ENCODE data around the gene ATF7.
"Not testable (repeated sequence)": the region's sequence is repeated elsewhere in the genome, so short reads cannot be mapped to it uniquely, and the experiment has no call there.

ATF7 gene

DNA sequence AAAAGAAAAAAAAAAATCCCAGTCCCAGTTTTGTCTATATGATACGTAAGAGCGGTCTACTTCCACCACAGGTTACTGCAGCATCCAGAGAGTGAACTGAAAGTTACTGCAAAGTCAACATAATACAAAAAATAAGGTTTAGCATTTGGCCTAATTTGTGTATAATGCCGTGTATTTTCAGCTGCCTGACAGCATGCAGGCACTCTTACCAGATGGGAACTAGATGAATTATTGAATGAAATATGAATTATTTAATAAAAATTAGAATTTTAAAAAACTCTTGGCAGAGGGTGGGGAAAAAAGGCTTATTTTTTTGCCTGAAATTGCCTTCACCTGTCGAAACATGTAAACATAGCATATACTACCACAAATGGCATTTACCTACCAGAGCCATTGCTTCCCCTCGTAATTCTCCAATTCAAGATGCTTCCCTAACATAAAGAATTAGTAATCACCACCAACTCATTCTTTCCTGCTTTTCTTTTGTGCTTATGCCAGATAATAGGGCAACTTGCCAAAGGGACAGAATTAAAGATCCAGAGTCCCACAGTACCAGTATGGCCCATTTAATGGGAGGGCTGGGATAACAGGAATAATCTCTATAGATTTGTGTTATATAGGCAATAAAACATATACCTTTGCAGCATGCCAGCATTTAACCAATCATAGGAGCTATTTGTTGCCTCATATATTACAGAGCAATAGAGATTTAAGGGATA lies 31.1 kb downstream of the ATF7 start:
- DNase-seq (ENCODE audit: low spot score), result no peak

DNA sequence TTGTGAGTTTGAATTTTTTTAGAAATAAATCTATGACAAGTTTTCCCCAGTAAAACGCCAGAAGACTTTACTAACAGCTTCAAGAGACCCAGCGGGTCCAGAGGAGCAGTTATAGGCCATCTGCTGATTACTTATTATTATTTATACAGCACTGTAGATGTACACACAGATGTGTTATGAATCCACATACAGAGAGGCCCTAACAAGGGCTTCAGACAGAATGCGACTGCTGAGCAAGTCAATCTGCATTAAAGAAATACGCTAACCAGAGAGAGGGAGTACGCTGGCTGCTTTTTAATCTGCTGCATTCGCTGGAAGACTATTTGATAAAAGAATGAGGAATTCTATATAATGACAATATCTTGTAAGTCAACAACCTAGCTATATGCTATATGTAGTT lies 32.5 kb downstream of the ATF7 start:
- DNase-seq (ENCODE audit: low spot score), result no peak

DNA sequence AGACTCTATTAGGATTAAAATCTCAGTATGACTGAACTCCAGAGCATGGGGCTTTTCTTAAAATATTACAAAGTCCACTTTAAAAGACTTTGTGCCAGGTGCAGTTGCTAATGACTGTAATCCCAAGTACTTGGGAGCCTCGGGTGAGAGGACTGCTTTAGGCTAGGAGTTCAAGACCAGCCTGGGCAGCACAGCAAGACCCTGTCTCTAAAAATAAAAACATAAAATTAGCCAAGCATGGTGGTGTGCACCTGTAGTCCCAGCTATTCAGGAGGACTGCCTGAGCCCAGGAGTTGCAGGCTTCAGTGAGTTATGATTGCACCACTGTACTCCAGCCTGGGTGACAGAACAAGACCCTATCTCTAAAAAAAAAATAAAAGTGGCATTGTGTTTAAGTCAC lies 33.2 kb downstream of the ATF7 start:
- no peak for DNase-seq (ENCODE audit: low spot score)

DNA sequence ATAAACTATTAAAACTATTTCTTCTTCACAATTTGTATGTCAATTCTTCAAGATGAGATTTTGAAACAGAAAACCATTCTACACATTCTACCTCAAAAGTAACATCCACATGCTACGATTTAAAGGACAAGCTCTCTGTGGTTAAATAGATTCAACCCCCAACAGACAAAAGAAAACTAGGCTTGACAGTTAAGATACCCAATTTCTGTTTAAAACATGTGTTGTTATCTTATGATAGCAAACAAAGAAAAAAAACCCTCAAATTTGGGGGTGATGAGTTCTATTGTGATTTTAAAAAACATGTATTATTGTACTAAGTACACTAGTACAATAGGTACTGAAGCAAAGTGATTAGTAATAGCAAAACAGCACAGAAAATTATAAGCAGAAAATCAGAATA lies 33.8 kb downstream of the ATF7 start:
- DNase-seq (ENCODE audit: low spot score), result no peak

DNA sequence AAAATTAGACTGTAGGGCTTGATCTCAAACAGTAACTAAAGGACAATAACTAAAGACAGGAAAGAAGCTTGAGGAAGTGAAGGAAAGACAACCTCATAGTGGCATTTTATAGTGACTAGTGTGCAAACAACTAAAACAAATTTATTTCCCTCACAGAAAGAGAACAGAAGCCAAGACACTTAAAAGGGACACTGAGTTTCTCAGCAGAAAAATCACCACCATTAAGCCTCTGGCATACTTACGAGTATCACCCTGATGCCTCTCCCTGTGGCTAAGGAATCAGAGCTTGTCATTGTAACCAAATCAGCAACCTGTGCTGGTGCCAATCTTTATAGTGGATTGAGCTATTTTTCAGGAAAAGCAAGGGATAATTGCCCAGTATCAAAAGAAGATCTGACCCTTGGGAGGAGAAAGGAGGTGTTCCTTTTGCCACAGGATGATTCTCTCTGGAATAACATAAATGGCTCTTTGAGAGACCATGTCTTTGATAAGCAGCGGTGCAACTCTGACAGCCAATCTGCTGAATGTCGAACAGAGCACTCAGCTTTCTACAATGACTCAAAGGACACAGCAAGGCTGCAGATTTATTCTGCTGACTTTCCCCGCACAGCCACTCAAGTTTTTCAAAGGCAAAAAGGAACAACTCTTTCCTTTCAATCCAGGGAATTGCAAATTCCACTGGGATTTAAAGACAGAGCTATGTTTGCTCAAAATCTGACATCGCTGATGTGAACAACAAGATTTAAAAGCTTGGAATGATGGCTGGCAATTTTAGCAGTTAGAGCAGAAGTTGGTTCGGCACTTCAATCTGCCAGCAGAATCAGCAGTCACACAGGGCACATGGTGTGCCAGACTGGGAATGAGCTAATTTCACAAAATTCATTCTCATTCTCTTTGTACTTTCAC lies 34.6 kb downstream of the ATF7 start:
- peak; percentile 38 for DNase-seq (ENCODE audit: low spot score)

DNA sequence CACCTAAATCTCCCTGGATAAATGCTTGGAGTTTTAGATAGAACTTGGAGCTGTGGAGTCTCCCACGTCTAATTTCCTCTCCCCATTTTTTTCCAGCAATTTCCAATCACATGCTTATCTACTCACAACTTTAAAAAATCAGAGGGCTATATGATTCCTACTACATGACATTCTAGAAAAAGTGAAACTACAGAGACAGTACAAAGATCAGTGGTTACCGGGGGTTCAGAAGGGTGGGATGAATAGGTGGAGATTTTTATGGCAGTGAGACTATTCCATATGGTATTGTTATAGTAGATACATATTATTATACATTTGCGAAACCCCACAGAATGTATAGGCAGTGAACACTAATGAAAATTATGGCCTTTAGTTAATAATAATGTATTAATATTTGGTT lies 35.5 kb downstream of the ATF7 start:
- no peak for DNase-seq (ENCODE audit: low spot score)

DNA sequence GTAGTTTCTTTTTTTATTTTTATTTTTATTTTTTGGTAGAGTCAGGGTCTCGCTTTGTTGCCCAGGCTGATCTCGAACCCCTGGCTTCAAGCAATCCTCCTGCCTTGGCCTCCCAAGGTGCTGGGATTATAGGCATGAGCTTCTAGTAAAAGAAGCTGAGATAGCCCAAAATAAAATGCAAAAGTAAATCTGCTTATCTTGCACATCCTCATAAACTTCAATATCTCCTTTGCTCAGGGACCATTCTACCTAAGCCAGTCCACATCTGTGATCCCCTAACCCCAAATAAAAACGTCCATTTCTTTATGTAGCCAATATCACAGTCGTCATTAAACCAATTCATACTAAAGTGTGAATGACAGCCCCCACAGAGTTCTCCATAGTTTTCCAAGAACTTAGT lies 36.3 kb downstream of the ATF7 start:
- DNase-seq (ENCODE audit: low spot score), result no peak

DNA sequence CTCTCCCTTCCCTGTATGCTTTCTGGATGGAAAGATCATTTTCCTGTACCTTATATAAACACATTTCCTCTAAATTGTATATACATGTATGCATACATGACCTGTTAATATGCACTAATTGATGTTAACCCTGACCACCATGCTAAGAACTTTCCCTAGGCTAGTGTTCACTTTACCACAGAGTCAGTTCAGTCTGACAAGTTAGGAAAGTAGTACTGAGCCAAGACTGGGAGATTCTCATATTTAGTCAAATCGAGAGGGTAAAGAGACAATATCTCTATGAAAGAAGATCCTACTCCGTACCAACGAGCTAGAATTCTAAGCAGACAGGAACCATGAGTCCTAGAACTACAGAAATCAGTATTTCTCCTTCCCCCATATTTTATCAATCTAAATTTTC lies 36.8 kb downstream of the ATF7 start:
- no peak for DNase-seq (ENCODE audit: low spot score)

DNA sequence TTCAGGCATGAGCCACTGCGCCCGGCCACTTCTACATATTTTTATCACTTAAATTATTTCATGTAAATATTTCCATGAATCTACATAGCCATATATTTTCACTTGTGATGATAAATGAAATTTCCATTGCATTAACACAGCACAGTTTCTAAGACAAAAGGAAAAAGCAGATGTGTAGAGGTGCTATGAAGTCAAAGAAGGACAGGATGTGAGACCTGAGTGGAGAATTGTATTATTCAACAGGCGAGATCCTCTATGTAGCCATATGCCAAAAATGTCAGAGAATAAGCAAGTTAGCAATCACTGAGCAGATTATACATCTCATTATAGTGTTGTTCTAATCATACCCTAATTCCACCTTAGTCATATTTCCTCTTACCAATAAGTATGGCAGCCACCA lies 38.1 kb downstream of the ATF7 start:
- DNase-seq (ENCODE audit: low spot score), result peak; percentile 40

DNA sequence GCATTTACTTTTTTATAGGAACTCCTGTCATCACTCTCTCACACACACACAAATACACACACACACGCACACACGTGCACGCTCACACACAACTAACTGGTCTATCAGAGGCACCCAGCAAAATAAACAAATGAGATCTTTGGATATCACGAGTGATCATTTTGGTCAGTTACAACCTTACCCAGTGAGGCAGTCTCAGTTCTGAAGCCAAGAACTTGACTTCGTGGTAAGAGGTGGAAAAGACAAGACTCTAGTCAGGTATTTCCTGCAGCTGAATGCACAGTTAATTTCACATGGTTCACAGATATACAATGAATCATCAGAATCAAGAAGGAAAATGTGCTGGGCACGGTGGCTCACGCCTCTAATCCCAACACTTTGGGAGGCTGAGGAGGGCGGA lies 39.4 kb downstream of the ATF7 start:
- DNase-seq (ENCODE audit: low spot score), result no peak

DNA sequence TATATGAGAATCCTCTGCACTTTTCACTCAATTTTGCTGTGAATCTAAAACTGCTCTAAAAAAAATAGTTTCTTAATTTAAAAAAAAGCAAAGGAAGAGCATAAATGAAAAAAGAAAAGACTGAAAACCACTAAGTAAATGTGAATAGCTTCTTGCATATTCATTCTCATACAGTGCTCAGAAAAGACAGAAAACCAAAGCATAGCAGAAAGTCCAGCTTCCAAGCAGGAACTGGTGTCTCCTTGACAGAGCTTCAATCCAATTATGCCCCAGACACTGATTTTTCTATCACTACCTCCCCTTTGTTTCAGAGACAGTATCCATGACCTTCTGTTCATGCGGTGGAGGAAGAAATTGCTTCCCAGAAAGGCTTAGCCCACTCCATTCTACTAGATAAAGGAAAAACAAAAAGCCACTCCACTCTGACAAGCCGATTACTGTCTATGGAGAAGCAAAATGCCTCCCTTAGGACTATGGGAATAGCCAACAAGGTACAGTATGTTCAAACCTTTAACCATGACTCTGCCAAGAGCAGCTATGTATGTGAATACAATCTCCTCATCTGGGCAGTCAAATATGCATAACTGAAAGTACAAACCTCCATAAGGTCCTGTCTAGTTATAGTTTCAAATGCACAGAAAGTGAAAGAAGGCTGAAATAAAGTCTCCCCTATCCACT lies 40.6 kb downstream of the ATF7 start:
- DNase-seq (ENCODE audit: low spot score), result no peak

DNA sequence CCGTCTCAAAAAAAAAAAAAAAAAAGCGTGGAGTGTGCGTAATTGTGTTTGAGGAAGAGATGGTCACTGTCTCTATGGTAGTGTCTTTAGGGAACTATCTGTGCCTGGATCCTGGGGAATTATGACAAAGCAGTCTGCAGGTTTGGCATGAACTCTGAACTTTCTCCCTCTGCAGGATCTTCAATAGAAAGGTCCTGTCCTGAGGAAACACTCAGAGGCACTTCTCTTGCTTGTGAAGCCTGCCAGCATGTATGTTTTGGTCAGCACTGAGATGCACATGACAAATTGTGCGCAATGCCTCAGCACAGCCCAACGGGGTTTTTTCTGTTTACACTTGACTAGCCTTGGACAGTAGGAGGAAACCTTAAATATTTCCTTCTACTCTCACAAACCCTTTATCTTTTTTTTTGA lies 46.6 kb downstream of the ATF7 start:
- DNase-seq (ENCODE audit: low spot score), result no peak

DNA sequence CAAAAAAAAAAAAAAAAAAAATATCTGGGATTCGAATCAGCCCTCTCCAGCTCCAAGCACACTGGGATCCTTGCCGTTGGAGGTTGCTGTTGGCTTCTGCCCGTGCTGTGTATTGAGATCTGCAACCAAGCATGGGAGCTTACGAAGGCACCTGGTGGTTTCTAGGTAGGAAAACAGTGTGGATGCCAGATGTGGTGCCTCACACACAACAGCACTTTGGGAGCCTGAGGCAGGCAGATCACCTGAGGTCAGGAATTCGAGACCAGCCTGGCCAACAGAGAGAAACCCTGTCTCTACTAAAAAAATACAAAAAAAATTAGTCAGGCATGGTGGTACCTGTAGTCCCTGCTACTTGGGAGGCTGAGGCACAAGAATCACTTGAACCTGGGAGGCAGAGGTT lies 47.4 kb downstream of the ATF7 start:
- no peak for DNase-seq (ENCODE audit: low spot score)

DNA sequence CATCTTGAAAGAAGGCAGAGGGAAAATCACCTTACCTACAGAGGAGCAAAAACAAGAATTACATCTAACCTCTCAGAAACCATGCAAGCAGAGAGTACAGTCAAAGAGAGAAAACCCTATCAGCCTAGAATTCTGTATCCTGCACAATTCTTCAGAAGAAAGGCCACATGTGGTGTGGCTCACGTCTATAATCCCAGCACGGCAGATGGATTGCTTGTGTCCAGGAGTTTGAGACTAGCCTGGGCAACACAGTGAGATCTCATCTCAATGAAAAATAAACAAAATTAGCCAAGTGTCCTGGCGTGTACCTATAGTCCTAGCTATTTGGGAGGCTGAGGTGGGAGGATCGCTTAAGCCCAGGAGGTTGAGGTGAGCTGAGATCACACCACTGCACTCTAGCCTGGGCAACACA lies 48.2 kb downstream of the ATF7 start:
- DNase-seq (ENCODE audit: low spot score), result no peak

DNA sequence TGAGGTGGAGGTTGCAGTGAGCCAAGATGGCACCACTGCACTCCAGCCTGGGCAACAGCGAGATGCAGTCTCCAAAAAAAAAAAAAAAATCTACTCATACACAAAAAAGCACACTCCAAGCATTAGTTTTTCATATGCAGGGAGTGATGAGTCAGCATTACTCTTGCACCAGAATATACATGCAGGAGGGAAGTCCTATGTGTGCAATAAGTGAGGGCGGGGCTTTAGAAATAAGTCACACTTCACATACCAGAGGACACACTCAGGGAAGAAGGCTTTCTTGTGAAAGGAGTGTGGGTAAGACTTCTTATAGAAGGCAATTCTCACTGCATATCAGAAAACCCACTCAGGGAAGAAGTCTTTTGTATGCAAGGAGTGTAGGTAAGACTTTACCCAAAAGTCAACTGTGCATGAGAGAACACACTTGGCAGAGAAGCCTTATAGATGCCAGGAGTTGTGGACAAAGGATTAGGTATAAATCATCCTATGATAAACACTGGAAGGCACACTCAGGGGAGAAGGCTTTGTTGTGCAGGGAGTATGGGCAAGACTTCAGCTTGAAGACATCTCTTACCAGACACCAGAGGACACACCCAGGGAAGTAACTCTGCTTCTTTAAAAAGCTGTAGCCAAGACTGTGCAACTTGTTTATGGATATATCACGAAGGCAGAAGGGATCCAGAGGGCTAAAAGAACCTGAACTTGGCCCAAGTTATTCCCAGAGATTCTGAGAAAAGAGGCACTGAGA lies 50.5 kb downstream of the ATF7 start:
- DNase-seq (ENCODE audit: low spot score), result no peak

DNA sequence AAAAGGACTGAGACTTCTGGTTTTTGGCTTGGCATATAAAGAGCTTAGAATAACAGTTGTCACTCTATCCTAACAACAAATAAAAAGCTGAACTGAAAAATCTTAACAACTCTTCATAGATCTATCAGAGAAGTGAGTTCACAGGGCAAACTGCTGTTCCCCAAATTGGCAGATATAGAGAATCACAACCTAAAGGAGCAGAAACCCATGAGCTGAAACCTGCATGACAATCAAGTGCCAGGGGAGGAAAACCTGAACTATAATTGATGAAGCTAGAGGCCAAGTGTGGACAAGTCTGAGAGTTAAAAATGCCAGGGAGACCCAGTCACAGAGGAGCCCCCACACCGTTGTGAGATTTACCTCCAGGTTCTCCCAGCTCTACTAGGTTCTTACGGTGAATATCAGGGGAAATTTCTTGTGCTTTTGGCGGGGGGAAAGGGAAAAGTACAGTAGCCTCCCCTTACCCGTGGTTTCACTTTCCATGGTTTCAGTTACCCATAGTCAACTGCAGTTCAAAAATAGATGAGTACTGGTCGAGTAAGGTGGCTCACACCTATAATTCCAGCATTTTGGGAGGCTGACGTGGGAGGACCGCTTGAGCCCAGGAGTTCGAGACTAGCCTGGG lies 53.9 kb downstream of the ATF7 start:
- DNase-seq (ENCODE audit: low spot score), result no peak

DNA sequence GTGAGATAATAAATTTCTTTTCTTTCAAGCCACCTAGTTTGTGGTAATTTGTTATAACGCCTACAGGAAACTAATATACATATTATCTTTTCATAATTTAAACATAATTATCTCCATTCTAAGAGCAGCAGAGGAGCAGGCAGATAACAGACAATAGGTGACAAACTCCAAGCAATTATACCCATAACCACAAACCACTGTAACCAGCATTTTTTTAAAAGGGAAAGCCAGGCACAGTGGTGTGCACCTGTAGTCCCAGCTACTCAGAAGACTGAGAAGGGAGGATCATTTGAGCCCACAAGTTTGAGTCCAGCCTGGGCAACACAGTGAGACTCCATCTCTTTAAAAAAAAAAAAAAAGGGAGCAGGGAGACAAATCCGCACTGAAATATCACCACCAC lies 54.9 kb downstream of the ATF7 start:
- no peak for DNase-seq (ENCODE audit: low spot score)

DNA sequence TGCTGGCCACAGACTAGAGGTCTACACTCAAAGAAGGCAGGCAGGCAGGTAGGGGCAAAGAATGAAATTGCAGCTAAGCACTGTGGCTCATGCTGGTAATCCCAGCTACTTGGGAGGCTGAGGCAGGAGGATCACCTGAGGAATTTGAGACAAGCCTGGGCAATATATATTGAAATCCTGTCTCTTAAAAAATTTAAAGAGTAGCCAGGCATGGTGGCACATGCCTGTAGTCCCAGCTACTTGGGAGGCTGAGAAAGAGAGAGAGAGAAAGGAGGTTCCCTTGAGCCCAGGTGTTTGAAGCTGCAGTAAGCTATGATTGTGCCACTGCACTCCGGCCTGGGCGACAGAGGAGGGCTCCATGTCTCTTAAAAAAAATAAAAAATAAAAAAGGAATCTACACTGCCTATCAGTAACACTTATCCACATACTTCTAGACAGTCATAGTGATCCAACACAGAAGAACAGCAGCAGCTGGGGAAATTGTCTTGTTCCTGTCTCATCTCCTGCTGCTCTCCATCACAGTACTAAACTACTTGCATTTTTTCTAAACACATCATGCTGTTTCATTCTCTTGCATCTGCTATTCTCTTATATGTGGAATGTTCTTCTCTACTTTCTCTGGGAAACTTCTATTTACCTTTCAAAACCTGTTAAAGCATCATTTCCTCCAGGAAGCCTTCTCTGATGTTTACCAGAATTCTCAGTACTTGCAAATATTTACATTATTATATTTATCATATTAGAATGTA lies 57.2 kb downstream of the ATF7 start:
- no peak for DNase-seq (ENCODE audit: low spot score)

DNA sequence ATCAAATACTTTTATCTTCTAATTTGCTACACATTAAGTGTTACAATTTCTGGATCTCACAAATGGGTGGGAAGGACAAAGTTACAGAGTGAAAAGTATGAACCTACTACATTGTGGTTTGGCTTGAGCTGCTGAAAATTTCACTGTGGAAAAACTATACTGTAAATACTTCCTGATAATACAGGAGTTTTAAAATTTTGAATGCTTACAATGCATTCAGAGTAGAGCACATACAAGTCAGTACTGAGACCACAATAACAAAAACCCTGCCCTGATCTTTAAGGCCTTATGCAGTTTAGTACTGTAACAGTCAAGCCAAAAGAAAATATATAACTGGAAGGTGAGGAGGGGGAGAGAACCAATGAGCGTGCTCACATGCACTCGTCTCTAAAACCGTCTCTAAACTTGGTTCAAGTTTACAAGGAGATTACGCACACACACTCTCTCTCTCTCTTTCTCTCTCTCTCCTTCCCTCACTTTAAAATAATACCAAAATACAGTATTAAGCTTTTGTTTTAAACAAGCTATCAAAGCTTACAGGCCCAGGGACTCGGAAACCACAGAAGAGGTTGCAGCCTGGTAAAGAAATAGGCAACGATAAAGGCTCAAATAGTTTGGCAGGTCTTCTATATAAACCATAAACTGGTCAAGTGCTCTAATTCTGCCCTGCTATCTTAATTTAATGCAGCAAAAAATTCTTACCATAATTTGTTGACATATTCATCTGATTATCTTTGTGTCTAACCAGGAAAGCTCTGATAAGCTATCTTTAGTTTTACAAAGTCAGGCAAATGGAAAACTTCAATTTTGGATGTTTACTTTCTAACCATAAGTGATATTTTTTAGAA lies 58.0 kb downstream of the ATF7 start:
- DNase-seq (ENCODE audit: low spot score), result no peak

DNA sequence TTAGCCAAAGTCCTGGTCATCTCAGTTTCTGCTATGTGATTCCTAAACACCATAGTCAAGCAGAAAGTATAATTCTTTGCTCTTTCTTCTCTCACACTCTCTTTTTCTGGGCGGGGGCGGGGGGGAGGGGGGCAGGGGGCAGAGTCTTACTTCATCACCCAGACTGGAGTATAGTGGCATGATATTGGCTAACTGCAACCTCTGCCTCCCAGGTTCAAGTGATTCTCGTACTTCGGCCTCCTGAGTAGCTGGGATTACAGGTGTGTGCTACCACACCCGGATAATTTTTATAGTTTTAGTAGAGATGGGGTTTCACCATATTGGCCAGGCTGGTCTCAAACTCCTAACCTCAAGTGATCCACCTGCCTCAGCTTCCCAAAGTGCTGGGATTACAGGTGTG lies 60.8 kb downstream of the ATF7 start:
- DNase-seq (ENCODE audit: low spot score), result not testable (repeated sequence)

Data from kidney capillary endothelial cell (primary cell).